CD4-positive, alpha-beta T cell treated with Interleukin-17A for 4 hours (primary cell): ENCODE data around the gene MEGF10.

ENCODE experiments used
- DNase-seq: peaks from one replicate; pipeline ENCODE4 v3.0.0-alpha.2; 2020; ENCODE audit warnings: mixed read lengths

MEGF10 gene

GRCh38 chr5:127451096-127451495 is 160.5 kb downstream of the MEGF10 start:
- DNase-seq, result no peak

- DNase-seq, result no peak
These were observed 162.0 kb downstream of the MEGF10 start for GRCh38 chr5:127452626-127453025.

GRCh38 chr5:127471211-127471610 is 180.6 kb downstream of the MEGF10 start:
- no peak for DNase-seq

GRCh38 chr5:127472700-127473099 is 182.1 kb downstream of the MEGF10 start:
- no peak for DNase-seq

- DNase-seq, result no peak
These were observed 195.9 kb downstream of the MEGF10 start for GRCh38 chr5:127486471-127486870.

- DNase-seq, result no peak
These were observed 202.5 kb downstream of the MEGF10 start for GRCh38 chr5:127492854-127493738.

GRCh38 chr5:127498548-127498947 is 208.0 kb downstream of the MEGF10 start:
- no peak for DNase-seq

GRCh38 chr5:127505905-127506304 is 215.3 kb downstream of the MEGF10 start:
- DNase-seq, result no peak

- DNase-seq, result no peak
These were observed 216.0 kb downstream of the MEGF10 start for GRCh38 chr5:127506616-127507015.

GRCh38 chr5:127508644-127509373 is 218.2 kb downstream of the MEGF10 start:
- no peak for DNase-seq
